Left lobe of liver (tissue), 2 donors: ENCODE data around the gene TMEM256. TPM values are rescaled to one million over a fixed set of nuclear protein-coding genes. Genes with fewer than 3 reads are reported as not detected.

Source experiments
- ATAC-seq: fragments of 200-7000 bp; cut with Tn5 transposase; one replicate; pipeline ENCODE4 v1.9.1; 2020; ENCODE audit warnings: mild to moderate bottlenecking, moderate library complexity
- DNase-seq: peaks from one replicate; pipeline ENCODE4 v3.0.0-alpha.2; 2020; ENCODE audit warnings: low spot score
- total RNA-seq: library from RNA; stranded (reverse); gene quantifications from one replicate; pipeline ENCODE4 v1.2.1, GENCODE V29; 2021
- donor health status: DM: no; HTN: no; CAD: no; lungs with moderate emphysema.
- donor health status: DM: no; HTN: yes; CAD: no.

The TMEM256 gene
- total RNA-seq, 1 donor from 2014 or later, result 80.1 TPM

DNA sequence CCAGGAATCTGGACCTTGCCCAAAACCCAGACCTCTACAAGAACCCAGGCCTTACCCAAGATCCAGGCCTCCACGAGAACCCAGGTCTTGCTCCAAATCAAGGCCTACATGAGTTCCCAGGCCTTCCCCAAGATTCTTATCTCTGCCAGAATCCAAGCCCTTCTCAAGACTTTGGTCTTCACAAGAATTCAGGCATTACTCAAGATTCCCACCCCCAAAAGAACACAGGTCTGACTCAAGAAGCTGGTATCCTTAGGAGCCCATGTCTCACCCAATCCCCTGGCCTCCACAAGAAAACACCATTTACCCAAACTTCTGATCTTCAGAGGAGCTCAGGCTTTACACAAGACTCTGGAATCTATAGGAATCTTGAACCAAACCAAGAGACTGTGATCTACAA is 27.3 kb upstream of the TMEM256 start:
- ATAC-seq (no peak), DNase-seq (no peak)

DNA sequence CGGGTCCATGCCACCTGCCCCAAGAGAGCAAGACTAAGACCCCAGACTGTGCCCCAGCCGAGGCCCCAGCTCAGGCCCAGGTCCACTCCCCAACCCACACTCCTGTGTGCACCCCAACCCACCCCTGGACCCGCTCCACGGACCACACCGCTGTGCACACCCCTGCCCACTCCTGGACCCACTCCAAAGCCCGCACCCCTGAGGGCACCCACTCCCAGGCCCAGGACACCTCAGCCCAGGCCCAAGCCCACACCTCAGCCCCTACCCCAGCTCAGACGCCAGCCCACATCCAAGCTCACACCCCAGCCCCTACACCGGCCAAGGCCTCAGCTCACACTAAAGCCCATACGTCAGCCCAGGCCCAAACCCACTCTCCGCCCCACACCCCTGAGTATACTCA is 25.8 kb upstream of the TMEM256 start:
- no peak for ATAC-seq
- DNase-seq, result no peak

DNA sequence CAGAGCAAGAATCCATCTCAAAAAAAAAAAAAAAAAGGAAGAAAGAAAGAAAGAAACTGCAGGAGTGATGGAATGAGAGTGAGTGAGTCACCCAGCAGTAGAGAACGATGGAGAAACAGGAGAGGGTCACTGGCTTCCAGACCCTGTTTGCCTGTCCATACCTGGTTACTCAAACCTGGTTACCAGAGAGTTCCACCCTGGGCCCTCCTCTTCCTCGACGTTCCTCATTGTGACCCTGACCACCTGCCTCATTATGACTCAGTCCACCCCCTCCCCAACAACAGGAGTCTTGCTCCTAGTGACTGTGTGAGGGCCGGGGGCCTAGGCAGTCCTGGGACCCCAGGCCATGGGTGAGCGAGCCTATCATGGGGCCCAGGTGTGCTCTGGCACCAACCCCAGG is 24.7 kb upstream of the TMEM256 start, which contains the start of gene SPEM3:
Gene SPEM3, plus strand, starts transcription at position 301 of the 400 bp plus-strand sequence. Its CDS starts 46 bp downstream, at position 347.
- ATAC-seq, result no peak
- no peak for DNase-seq

DNA sequence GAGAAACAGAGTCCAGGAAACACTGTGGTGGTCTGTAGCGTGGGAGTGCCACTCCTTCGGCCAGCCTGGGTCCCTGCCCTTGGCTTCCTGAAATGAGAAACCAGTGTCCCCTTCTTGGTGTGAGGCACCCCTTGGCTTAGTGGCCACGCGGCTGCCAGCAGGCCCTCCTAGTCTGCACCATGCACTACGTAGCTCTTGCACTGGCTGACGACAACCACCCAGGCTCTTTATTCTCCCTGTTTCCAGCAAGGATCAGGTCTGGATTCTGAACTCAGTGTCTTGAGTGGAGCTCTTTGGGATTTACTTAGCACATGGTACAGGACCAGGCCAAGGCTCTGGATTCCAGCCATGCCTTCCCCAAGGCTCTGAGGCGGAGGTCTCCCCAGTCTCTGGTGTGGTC is 23.7 kb upstream of the TMEM256 start:
- ATAC-seq (no peak), DNase-seq (no peak)

DNA sequence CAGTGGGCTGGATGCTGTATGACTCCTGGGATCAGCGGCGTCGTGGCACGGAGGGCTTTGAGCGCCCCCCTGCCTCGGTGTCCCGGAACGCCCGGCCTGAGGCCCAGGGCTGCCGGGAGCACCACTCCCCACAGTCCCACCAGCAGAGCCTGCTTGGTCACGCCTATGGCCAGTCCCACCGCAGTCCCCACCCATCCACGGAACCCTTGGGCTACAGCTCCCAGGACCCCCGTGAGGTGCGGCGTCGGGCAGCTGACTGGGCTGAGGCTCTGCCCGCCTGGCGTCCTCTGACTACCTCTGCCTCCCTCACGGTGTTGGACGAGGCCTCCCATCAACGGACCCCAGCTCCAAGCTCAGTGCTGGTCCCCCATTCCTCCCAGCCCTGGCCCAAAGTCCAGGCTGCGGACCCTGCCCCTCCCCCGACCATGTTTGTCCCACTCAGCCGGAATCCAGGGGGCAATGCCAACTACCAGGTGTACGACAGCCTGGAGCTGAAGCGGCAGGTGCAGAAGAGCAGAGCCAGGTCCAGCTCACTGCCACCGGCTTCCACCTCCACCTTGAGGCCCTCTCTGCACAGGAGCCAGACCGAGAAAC is 23.1 kb upstream of the TMEM256 start:
- no peak for ATAC-seq
- no peak for DNase-seq

DNA sequence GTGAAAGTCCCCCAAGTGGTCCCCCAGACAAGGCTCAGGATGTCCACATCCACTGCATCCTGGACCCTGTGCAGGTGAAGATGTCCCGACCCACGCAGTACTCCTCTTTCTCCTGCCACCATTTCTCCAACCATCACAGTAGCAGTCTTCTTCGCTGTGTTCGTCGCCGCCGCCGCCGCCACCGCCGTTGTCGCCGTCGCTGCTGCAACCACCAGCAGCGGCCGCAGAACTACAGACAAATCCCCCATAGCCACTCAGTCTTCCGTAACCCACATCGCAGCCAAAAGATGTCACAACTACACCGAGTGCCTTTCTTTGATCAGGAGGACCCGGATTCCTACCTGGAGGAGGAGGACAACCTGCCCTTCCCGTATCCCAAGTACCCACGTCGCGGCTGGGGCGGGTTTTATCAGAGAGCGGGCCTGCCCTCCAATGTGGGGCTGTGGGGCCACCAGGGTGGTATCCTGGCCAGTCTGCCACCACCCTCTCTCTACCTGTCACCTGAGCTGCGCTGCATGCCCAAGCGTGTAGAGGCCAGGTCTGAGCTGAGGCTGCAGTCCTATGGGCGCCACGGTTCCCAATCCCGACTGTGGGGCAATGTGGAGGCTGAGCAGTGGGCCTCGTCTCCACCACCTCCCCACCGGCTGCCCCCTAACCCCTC is 22.4 kb upstream of the TMEM256 start:
- DNase-seq (no peak), ATAC-seq (no peak)

DNA sequence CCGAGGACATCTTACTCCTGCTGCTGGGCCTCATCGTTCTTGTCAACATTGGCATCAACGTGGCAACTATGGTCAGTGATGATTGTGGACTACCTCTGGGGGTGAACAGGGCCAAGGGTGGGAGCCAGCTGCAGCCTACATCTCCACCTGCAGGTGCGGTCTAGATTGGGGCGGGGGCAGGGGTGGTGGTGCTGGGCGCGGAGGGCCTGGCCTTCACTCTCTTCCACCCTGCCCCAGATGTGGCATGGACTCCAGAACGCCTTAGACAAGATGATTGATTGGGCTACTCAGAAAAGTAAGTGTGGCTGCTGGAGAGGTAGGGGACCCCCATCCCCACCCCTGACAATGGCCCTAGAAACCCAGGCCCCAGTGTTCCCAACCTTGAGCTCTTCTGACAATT is 21.9 kb upstream of the TMEM256 start:
- DNase-seq (no peak), ATAC-seq (no peak)

DNA sequence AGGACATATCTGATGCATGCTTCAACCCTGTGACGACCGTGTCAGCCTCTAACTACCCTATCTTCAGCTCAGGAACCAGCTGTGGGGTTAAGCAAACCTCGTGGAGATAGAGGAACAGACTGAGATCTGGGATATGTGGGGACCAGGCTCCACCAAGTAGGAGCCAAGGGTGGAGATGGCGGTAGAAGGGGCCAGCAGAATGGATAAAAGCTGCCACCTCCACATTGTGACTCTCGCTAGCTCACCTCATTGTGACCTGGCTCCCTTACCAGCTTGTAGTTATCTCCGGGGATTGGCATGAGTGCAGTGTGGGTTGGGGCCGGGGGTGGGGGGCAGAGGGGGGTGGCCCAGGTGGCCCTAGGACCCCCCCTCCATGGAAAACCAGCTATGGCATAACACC is 21.4 kb upstream of the TMEM256 start, which contains the start of gene SPEM2:
Gene SPEM2, plus strand, starts transcription at position 301 of the 400 bp plus-strand sequence. Its CDS starts 73 bp downstream, at position 374.
- DNase-seq (no peak), ATAC-seq (no peak)

DNA sequence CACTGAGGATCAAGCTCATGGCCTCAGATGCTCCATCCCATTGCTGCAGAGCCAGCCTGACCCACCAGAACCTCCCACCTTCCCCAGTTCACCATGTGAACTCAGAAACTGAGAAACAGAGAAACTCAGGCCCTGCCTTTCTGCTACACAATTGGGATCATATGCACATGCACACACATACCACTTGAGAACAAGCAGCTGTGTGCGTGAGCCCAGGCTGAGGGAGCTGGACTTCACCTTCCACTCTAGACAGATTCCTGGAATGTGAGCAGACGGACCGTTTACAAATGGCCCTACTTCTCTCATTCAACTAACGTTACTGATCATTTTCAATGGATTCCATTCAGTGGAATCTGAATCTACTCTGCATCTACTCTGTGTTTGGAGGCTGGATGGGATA is 19.8 kb upstream of the TMEM256 start:
- no peak for DNase-seq
- ATAC-seq, result no peak

DNA sequence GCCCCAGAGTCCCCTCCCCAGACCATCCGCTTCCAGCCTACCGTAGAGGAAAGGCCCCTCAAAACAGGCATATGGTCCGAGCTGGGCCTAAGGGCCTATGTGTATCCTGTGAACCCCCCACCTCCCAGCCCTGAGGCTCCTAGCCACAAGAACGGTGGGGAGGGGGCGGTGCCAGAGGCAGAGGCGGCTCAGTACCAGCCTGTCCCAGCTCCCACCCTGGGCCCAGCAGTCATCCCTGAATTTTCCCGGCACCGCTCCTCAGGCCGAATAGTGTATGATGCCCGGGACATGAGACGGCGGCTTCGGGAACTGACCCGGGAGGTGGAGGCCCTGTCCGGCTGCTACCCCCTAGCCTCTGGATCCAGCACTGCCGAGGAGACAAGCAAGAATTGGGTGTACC is 17.3 kb upstream of the TMEM256 start:
- no peak for DNase-seq
- no peak for ATAC-seq

DNA sequence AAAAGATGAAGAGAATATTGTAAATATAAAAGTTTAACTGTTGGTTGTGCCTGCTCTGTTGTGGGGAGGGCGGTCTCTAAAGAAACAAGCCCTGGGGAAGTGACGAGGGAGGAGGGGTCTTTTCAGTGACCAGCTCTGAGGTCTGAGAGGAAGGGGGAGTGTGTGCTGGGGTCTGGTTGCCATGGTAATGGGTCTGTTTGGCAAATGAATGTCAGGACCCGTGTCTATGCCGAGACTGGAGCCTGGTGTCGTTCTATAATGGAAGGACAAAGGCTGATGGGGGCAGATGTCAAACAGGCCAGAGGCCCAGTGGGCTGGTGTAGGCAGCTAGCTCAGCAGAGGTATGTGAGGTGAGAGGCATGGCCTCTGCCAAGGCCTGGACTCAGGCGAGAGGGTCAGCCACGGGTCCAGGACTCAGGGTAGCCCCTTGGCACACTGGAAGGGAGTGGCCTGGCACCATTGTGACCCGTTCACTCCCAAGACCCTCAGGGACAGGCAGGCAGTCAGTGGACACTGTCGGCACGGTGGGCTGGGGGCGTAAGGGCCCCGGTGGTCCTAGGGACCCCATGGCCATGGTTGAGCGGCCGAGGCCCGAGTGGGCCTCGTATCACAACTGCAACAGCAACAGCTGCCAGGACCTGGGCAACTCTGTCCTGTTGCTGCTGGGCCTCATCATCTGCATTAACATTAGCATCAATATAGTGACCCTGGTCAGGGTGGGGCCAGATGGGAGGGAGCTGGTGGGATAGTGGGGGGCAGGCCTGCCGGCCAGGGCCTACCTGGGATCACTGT is 16.1 kb upstream of the TMEM256 start, which contains the start of gene SPEM1:
Gene SPEM1, plus strand, starts transcription at position 506 of the 792 bp plus-strand sequence. Its CDS starts 61 bp downstream, at position 567.
- DNase-seq, result no peak
- no peak for ATAC-seq

DNA sequence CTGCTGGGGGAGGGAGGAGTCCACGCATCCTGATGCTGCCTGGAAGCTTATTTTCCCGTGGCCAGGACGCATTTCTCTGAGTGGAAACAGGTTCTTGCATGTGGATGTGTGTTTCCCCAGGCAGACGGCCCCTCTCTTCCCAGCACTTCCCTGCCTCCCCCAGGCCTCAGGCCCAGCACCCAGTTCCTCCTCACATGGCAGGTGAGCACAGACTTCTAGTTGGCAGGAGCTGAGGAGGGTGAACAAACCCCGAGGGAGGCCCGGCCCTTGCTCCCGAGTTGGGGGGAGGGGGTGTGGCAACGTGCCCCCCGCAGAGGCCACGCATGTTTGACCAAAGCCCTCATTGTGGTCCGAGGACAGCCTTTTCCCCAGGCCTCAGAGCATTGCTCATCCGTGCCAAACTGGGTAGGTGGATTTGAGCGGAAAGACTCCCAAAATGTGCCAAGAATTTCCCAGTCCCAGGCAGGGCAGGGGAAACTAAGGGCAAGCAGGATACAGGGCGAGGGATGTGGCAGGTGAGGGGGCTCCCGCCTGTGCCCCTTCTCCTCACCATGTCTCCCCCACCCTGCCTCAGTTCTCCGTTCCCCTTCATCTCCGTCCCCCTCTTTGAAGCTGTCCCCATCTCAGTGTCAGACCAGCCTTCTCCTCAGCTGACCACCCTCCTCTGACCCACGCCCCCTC is 14.7 kb upstream of the TMEM256 start:
- ATAC-seq (no peak), DNase-seq (no peak)

DNA sequence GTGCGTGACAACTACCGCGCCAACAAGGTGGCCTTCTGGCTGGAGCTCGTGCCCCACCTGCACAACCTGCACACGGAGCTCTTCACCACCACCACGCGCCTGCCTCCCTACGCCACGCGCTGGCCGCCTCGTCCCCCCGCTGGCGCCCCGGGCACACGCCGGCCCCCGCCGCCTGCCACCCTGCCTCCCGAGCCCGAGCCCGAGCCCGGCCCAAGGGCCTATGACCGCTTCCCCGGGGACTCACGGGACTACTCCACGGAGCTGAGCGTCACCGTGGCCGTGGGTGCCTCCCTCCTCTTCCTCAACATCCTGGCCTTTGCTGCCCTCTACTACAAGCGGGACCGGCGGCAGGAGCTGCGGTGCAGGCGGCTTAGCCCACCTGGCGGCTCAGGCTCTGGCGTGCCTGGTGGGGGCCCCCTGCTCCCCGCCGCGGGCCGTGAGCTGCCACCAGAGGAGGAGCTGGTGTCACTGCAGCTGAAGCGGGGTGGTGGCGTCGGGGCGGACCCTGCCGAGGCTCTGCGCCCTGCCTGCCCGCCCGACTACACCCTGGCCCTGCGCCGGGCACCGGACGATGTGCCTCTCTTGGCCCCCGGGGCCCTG is 13.3 kb upstream of the TMEM256 start:
- DNase-seq (no peak), ATAC-seq (no peak)

DNA sequence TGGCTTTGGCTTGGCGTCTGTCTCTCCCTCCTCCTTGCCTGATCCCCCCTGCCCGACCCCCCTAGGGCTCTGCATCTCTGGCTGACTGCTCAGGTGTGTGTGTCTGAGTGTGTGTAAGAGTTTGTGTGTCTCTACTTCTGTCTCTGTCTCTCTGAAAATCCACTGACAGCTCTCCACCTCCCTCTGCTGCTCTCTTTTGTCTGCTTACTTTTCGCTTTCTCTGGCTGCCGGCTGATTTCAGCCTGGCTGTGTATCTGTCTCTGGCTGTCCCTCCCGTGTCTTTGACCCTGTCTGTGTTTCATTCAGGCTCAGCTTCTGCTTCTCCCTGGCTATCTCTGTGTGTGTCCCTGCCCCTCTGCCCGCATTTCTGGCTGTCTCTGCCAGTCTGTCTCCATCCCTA is 12.4 kb upstream of the TMEM256 start:
- ATAC-seq (no peak), DNase-seq (no peak)

DNA sequence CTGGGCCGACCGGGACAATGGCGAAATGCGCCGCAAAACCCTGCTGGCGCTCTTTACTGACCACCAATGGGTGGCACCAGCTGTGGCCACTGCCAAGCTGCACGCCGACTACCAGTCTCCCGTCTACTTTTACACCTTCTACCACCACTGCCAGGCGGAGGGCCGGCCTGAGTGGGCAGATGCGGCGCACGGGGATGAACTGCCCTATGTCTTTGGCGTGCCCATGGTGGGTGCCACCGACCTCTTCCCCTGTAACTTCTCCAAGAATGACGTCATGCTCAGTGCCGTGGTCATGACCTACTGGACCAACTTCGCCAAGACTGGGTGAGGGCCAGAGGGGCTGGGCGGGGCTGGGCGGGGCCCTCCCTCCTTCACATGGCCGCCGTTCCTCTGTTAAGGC is 11.9 kb upstream of the TMEM256 start:
- DNase-seq (no peak), ATAC-seq (no peak)

DNA sequence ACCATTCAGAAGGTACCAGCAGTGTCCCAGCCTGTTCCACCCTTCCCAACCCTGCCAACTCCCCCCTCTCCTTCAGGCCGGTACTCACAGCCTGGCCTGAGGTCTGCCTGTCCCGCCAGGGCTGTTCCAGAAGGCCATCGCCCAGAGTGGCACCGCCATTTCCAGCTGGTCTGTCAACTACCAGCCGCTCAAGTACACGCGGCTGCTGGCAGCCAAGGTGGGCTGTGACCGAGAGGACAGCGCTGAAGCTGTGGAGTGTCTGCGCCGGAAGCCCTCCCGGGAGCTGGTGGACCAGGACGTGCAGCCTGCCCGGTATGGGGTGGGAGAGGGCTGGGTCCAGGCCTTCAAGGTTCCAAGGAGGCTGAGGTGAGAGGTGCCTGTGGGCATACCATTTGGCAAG is 10.9 kb upstream of the TMEM256 start:
- DNase-seq (no peak), ATAC-seq (no peak)

DNA sequence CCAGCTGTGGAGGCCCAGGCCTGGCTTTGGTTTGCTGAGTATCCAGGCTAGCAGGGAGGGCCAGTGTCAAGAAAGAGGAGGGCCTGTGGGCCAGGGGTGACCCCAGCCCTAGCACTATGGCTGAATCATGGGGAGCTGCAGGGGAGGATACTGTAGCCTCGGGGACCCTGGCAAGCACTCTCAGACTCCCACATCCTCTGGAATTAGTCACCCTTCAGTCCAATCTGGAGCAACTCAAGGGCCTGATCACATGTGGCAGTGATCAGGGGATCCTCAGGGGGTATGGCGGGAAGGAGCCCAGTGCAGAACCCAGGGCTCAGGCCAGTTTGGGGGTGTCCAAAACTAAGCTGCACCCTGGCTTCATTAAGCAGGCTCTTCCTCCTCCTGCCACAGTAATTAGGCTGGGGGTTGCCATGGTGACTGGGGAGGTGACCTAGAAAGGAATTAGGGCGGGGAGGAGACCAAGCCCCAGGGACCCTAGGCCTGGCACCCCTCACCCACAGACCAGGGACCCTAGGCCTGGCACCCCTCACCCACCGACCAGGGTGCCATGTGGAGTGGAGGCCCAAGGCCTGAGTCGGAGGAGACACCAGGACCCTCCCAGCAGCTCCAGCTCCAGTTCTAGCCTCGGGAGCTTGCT is 9.6 kb upstream of the TMEM256 start:
- ATAC-seq, result no peak
- DNase-seq, result no peak

DNA sequence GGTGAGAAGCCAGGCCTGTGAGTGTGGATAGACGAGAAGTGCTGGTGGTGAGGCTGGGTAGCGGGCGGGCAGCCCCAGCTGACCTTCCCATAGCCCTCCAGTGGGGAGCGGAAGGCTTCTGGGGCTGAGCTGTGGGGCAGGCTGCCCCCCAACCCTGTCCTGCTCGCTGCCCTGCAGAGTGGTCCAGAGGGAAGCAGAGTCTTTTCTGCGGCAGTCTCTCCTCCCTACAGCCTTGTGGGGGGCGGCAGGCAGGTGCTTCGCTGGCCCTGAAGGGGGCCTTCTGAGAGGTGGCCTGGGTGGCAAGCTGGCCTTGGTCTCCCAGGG is 7.5 kb upstream of the TMEM256 start:
- DNase-seq (no peak), ATAC-seq (no peak)

DNA sequence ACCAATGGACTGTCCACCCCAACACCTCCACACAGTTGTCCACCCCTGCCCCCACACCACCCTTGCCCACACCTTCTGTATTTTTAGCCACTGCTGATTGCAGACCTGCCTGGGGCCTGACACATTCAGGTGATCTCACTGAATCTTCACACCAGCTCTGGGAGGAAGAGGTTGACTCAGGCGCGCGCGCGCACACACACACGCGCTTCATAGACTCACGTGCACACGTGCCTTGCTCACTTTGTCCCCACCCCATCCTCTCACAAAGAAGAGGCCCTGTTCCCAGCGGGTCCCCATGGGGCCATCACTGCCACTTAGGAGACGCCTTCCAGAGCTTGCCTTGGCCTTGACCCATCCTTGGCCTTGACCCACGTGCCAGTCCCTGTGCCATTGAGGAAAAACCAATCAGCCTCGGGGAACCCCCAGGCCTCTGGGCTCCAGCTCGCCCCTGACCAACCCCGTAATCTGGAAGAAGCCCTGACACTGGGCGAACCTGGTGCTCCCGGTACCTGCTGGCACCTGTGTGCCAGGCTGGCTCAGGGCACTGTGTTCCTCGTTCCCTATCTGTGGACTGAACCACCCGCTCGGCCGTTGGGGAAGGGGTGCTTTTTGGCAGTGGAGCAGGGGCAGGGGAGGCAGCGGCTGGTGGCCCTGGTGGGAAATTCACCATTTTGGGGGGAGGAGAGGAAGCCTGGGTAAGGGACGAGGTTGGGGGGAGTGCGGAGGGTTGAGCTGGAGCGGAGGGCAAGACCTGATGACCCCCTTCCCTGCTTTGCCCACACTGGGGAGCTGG is 6.9 kb upstream of the TMEM256 start:
- no peak for ATAC-seq
- DNase-seq, result no peak

DNA sequence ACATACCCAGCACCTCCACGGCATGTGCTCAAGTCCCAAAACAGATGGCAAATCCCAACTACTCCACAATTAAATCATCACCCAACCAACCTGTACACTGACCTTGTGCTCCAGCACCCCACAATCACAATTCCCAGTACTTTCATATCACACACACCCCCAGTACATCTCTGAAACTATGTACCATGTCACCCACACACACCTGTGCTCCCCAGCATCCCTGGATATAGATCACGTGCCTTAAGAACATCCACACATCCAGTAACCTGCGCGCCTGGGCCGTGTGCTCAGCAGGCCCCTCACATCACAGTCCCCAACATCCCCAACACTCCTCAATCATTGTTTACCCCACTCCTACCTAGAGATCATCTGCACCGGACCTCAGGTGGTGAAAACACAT is 5.8 kb upstream of the TMEM256 start:
- ATAC-seq (no peak), DNase-seq (no peak)
